ENCODE data around the gene RNPS1. TPM values are rescaled to one million over a fixed set of nuclear protein-coding genes. Genes with fewer than 3 reads are reported as not detected.

Gene RNPS1
- total RNA-seq, 2 donors from 2014 or later, result 163 to 241 TPM

GRCh38 chr16:2214719-2214968, 53.3 kb downstream of the RNPS1 start, which contains the start of gene PGP:
PGP (minus strand) TSS chr16:2214840; CDS start chr16:2214777, 63 bp downstream.
- Histone ChIP-seq H3K9me3 (no peaks in the 10 kb centered on the region), H3K27ac (peak within 1 kb of the TSS; percentile 83 to 86), H3K27me3 (replicated peaks; ENCODE audit: insufficient read depth) (no peaks in the 10 kb centered on the region), H3K4me3 (peak within 1 kb of the TSS; percentile 59 to 70), H3K4me1 (replicated peaks) (peaks cover 19% of the 10 kb centered on the region), H3K36me3 (no peaks in the 10 kb centered on the region)
- TF ChIP-seq POLR2A (IDR thresholded peaks at IDR 0.05) (no peak), POLR2AphosphoS5 (IDR thresholded peaks at IDR 0.05) (no peak), CTCF (IDR thresholded peaks at IDR 0.05) (no peak)
- no peak for DNase-seq (ENCODE audit: low spot score)
- intact Hi-C loops (cut with DNase I), result no loop called here
- 1% methylated on average over 25 of the region's 48 CpGs for WGBS

- Histone ChIP-seq H3K4me3 (peak overlapping the region; percentile 59 to 70), H3K27me3 (replicated peaks; ENCODE audit: insufficient read depth) (no peaks in the 10 kb centered on the region), H3K4me1 (replicated peaks) (peaks cover 19% of the 10 kb centered on the region), H3K9me3 (no peaks in the 10 kb centered on the region), H3K27ac (peak overlapping the region in 1 of 2 donors; percentile 51), H3K36me3 (peaks cover 0 to under 1% of the 10 kb centered on the region in 2 donors)
- TF ChIP-seq POLR2AphosphoS5 (IDR thresholded peaks at IDR 0.05) (no peak), POLR2A (IDR thresholded peaks at IDR 0.05) (no peak), CTCF (IDR thresholded peaks at IDR 0.05) (no peak)
- no peak for DNase-seq (ENCODE audit: low spot score)
- intact Hi-C loops (cut with DNase I), result no loop called here
- 1% methylated on average over 52 of the region's 98 CpGs for WGBS
Observed at GRCh38 chr16:2213817-2214718, 53.9 kb downstream of the RNPS1 start.

- TF ChIP-seq CTCF (IDR thresholded peaks at IDR 0.05) (no peak), POLR2AphosphoS5 (IDR thresholded peaks at IDR 0.05) (peak; percentile 39), POLR2A (IDR thresholded peaks at IDR 0.05) (no peak)
- no peaks in the 10 kb centered on the region for H3K27me3 ChIP-seq (replicated peaks; ENCODE audit: insufficient read depth)
- peak; percentile 39 for DNase-seq (ENCODE audit: low spot score)
Observed at GRCh38 chr16:2212362-2213324, 55.3 kb downstream of the RNPS1 start.

GRCh38 chr16:2211923-2212347, 56.0 kb downstream of the RNPS1 start:
- H3K27ac ChIP-seq, result no peak overlapping the region
- TF ChIP-seq CTCF (IDR thresholded peaks at IDR 0.05) (no peak), POLR2AphosphoS5 (IDR thresholded peaks at IDR 0.05) (no peak), POLR2A (IDR thresholded peaks at IDR 0.05) (no peak)
- no peak overlapping the region for H3K4me3 ChIP-seq
- intact Hi-C loops (cut with DNase I), result no loop called here
- H3K27me3 ChIP-seq (replicated peaks; ENCODE audit: insufficient read depth), result no peaks in the 10 kb centered on the region
- no peaks in the 10 kb centered on the region for H3K9me3 ChIP-seq
- WGBS, result 76% methylated on average over 11 of the region's 11 CpGs
- DNase-seq (ENCODE audit: low spot score), result no peak
- peaks cover 19% of the 10 kb centered on the region for H3K4me1 ChIP-seq (replicated peaks)
- peaks cover 0 to 16% of the 10 kb centered on the region in 2 donors for H3K36me3 ChIP-seq

More at GRCh38 chr16:2212362-2213324, 55.3 kb downstream of the RNPS1 start:
- no peaks in the 10 kb centered on the region for H3K9me3 ChIP-seq
- H3K36me3 ChIP-seq, result peaks cover 0 to 15% of the 10 kb centered on the region in 2 donors
- H3K4me3 ChIP-seq, result peak overlapping the region in 1 of 2 donors; percentile 70
- intact Hi-C loops (cut with DNase I), result no loop called here
- H3K27ac ChIP-seq, result no peak overlapping the region
- peaks cover 19% of the 10 kb centered on the region for H3K4me1 ChIP-seq (replicated peaks)
- WGBS, result 48% methylated on average over 18 of the region's 19 CpGs

All from prostate gland (tissue), 2 donors.